SU-DHL-6 (cell line): Measurements from ENCODE around the gene CHIC2.
"Not testable (repeated sequence)": the region's sequence is repeated elsewhere in the genome, so short reads cannot be mapped to it uniquely, and the experiment has no call there.

ENCODE experiments used
- H2AFZ ChIP-seq: fragments of 200-600 bp; sonication (generic); 2 replicates; pipeline ENCODE4 v1.6.1; 2014; ENCODE audit warnings: low read depth, mild to moderate bottlenecking, moderate library complexity, mixed read lengths, antibody characterized with exemption, low read length; ENCODE audit not compliant: severe bottlenecking
- H3F3A ChIP-seq: fragments of 200-600 bp; shearing (Covaris generic); 2 replicates; pipeline ENCODE4 v1.6.0; 2016; ENCODE audit warnings: antibody characterized with exemption, mild to moderate bottlenecking; ENCODE audit not compliant: insufficient read depth
- H3K27ac ChIP-seq: fragments of 200-600 bp; sonication (generic); 2 replicates; pipeline ENCODE4 v1.5.1; 2016; ENCODE audit warnings: low read depth, mild to moderate bottlenecking, low read length, moderate library complexity, mixed read lengths
- H3K27me3 ChIP-seq: fragments of 200-600 bp; sonication (generic), shearing (Covaris generic); 2 replicates; pipeline ENCODE4 v1.6.0; 2014; ENCODE audit warnings: mild to moderate bottlenecking, low read length
- H3K36me3 ChIP-seq: fragments of 200-600 bp; sonication (generic); 2 replicates; pipeline ENCODE4 v1.6.1; 2014; ENCODE audit warnings: mild to moderate bottlenecking, low read length, mixed read lengths
- H3K4me2 ChIP-seq: fragments of 300-600, 200-600 bp; shearing (Covaris generic), sonication (generic); 2 replicates; pipeline ENCODE4 v1.6.0; 2014; ENCODE audit warnings: low read length, low read depth, mild to moderate bottlenecking; ENCODE audit not compliant: poor library complexity, severe bottlenecking
- H3K4me3 ChIP-seq: fragments of 200-600 bp; sonication (generic); 2 replicates; pipeline ENCODE4 v1.5.1; 2014; ENCODE audit warnings: antibody characterized with exemption, low read length, mild to moderate bottlenecking, mixed read lengths; ENCODE audit not compliant: insufficient read depth, poor library complexity, severe bottlenecking
- H3K79me2 ChIP-seq: fragments of 200-600 bp; sonication (generic); 2 replicates; pipeline ENCODE4 v1.6.1; 2014; ENCODE audit warnings: mild to moderate bottlenecking, low read length, moderate library complexity; ENCODE audit not compliant: insufficient read depth
- H3K9ac ChIP-seq: fragments of 200-600 bp; sonication (generic); 2 replicates; pipeline ENCODE4 v1.7.0; 2014; ENCODE audit warnings: mild to moderate bottlenecking, low read length
- H3K9me2 ChIP-seq: fragments of 200-600 bp; sonication (generic); replicated peaks from 2 replicates; pipeline ENCODE4 v1.6.1; 2014; ENCODE audit warnings: low read length; ENCODE audit not compliant: insufficient read depth
- H3K9me3 ChIP-seq: fragments of 200-600 bp; sonication (generic); 2 replicates; pipeline ENCODE4 v1.6.1; 2014; ENCODE audit warnings: low read length, mixed read lengths; ENCODE audit not compliant: insufficient read depth
- H4K20me1 ChIP-seq: fragments of 200-600 bp; sonication (generic); 2 replicates; pipeline ENCODE4 v1.6.1; 2014; ENCODE audit warnings: low read depth, mild to moderate bottlenecking, antibody characterized with exemption, low read length, moderate library complexity, mixed read lengths
- CTCF ChIP-seq: fragments of 200-600 bp; sonication (generic); IDR thresholded peaks from one replicate; pipeline ENCODE4 v1.5.1; 2017; ENCODE audit warnings: antibody characterized with exemption, mild to moderate bottlenecking, low read length, moderate library complexity; ENCODE audit not compliant: insufficient read depth, poor library complexity, severe bottlenecking
- EZH2phosphoT487 ChIP-seq: fragments of 200-600 bp; sonication (generic), shearing (Covaris generic); conservative IDR thresholded peaks from 2 replicates; pipeline ENCODE4 v1.6.1; 2018; ENCODE audit warnings: mild to moderate bottlenecking, antibody characterized with exemption, low read length, moderate library complexity, mixed read lengths

CHIC2 gene

GRCh38 chr4:54055494-54055893 is 8.9 kb downstream of the CHIC2 start:
- no peaks in the 10 kb centered on the region for H3K27me3 ChIP-seq
- no peak overlapping the region for H3K27ac ChIP-seq
- H3K9me2 ChIP-seq = no peaks in the 10 kb centered on the region
- 0 out of 2 replicates have a peak, but pooled peaks cover 2% of the 10 kb centered on the region for H3K36me3 ChIP-seq
- peaks cover 5% of the 10 kb centered on the region; the same call in 1 of the 2 replicates for H3F3A ChIP-seq
- no peak overlapping the region for H3K4me3 ChIP-seq
- H3K79me2 ChIP-seq = peaks cover 76% of the 10 kb centered on the region
- H3K9me3 ChIP-seq = no peaks in the 10 kb centered on the region
- no peaks in the 10 kb centered on the region for H4K20me1 ChIP-seq
- no peak overlapping the region for H3K4me2 ChIP-seq
- no peak overlapping the region for H2AFZ ChIP-seq
- TF ChIP-seq EZH2phosphoT487 (no peak), CTCF (no peak)
- H3K9ac ChIP-seq = no peak overlapping the region

DNA sequence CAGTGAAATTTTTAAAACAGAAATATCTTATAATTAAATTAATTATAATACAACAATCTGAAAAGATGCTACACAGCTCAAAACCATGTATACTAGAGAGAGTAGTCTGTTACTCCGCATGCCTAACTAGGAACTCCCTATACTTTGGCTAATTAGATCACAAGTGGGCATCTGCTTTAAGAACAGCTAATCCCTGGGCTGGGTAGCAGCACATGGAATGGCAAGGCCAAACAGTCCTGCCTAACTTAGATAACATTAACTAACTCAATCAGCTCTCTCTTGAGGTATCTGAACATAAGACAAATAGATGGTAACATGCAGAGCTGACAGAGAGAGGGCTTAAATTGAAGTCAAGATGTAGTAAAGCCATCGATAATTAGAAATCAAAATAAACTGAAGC is 9.9 kb downstream of the CHIC2 start:
- H4K20me1 ChIP-seq = no peaks in the 10 kb centered on the region

GRCh38 chr4:54053322-54053721 is 11.1 kb downstream of the CHIC2 start:
- not testable (repeated sequence) for H3K4me3 ChIP-seq, H3K4me2 ChIP-seq, H3K36me3 ChIP-seq, H3K9ac ChIP-seq, H4K20me1 ChIP-seq, H3K27ac ChIP-seq, H3K9me2 ChIP-seq, H3K27me3 ChIP-seq, H3F3A ChIP-seq, H2AFZ ChIP-seq, H3K9me3 ChIP-seq
- peaks cover 57% of the 10 kb centered on the region for H3K79me2 ChIP-seq

More for the DNA sequence above, 9.9 kb downstream of the CHIC2 start:
- no peaks in the 10 kb centered on the region; the same call in 1 of the 2 replicates for H3F3A ChIP-seq
- 0 out of 2 replicates have a peak, but pooled peaks cover 2% of the 10 kb centered on the region for H3K36me3 ChIP-seq
- H2AFZ ChIP-seq = no peak overlapping the region
- H3K4me2 ChIP-seq = no peak overlapping the region
- no peak for TF ChIP-seq EZH2phosphoT487
- no peak for TF ChIP-seq CTCF
- H3K9me3 ChIP-seq = no peaks in the 10 kb centered on the region
- H3K27me3 ChIP-seq = no peaks in the 10 kb centered on the region
- H3K9ac ChIP-seq = no peak overlapping the region
- H3K27ac ChIP-seq = no peak overlapping the region
- no peak overlapping the region for H3K4me3 ChIP-seq
- H3K79me2 ChIP-seq = peaks cover 66% of the 10 kb centered on the region
- H3K9me2 ChIP-seq = no peaks in the 10 kb centered on the region

DNA sequence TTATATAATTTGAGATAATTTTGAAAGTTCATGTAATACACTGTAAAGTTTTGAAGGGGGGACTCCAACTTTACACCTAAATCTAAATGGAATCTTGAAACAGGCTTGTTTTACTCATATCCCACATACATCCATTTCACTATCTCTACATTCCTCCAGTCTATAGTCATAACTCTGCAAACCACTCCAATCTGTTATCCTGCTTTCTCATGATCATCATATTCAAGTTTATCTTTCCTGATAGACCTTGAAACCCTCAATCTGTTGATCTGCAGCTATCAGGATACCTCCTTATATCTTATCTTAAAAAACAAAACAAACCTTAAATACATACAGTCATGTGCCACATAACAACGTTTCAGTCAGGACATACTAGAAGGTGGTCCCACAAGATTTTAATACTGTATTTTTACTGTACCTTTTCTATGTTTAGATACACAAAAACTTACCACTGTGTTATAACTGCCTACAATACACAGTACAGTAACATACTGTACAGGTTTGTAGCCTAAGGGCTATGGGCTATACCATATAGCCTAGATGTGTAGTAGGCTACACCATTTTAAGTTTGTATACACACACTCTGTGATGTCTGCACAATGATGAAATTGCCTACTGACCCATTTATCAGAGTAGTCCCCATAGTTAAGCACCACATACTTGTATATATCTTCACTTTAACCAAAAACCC is 14.0 kb downstream of the CHIC2 start:
- peaks cover 29% of the 10 kb centered on the region for H3K79me2 ChIP-seq
- H3K27ac ChIP-seq = no peak overlapping the region
- H2AFZ ChIP-seq = no peak overlapping the region
- H3K27me3 ChIP-seq = no peaks in the 10 kb centered on the region
- no peaks in the 10 kb centered on the region for H3K9me2 ChIP-seq
- TF ChIP-seq CTCF (no peak), EZH2phosphoT487 (no peak)
- H3K36me3 ChIP-seq = peaks cover 8% of the 10 kb centered on the region; the same call in 1 of the 2 replicates
- H4K20me1 ChIP-seq = no peaks in the 10 kb centered on the region
- no peaks in the 10 kb centered on the region for H3K9me3 ChIP-seq
- no peak overlapping the region for H3K4me3 ChIP-seq
- no peaks in the 10 kb centered on the region; the same call in 1 of the 2 replicates for H3F3A ChIP-seq
- H3K4me2 ChIP-seq = no peak overlapping the region
- H3K9ac ChIP-seq = no peak overlapping the region

DNA sequence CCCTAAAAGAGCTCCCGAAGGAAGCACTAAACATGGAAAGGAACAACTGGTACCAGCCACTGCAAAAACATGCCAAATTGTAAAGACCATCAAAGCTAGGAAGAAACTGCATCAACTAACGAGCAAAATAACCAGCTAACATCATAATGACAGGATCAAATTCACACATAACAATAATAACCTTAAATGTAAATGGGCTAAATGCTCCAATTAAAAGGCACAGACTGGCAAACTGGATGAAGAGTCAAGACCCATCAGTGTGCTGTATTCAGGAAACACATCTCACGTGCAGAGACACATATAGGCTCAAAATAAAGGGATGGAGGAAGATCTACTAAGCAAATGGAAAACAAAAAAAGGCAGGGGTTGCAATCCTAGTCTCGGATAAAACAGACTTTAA is 20.8 kb downstream of the CHIC2 start:
- H3K36me3 ChIP-seq, H3K4me3 ChIP-seq, H3F3A ChIP-seq, H3K79me2 ChIP-seq, H3K9ac ChIP-seq, H3K27ac ChIP-seq, H4K20me1 ChIP-seq, H3K9me3 ChIP-seq, H3K27me3 ChIP-seq, H3K4me2 ChIP-seq, H3K9me2 ChIP-seq, H2AFZ ChIP-seq: not testable (repeated sequence)
